Neural crest cell (in vitro differentiated cells): ENCODE measurements around the gene BLOC1S1. TPM values are rescaled to one million over a fixed set of nuclear protein-coding genes. Genes with fewer than 3 reads are reported as not detected.

Experiments used
- DNase-seq: peaks from one replicate; pipeline ENCODE4 v3.0.0; 2021; ENCODE audit warnings: low read depth, mixed read lengths, low spot score
- H3K27ac Mint-ChIP-seq: one replicate; pipeline ENCODE4 v1.8.0; 2021; ENCODE audit warnings: mild to moderate bottlenecking, mixed read lengths; ENCODE audit not compliant: unreplicated experiment
- H3K27me3 Mint-ChIP-seq: 2 replicates; pipeline ENCODE4 v1.8.0; 2021; ENCODE audit warnings: low read depth, mild to moderate bottlenecking, mixed read lengths
- H3K36me3 Mint-ChIP-seq: 2 replicates; pipeline ENCODE4 v1.8.0; 2021; ENCODE audit warnings: low read depth, mild to moderate bottlenecking, mixed read lengths
- H3K4me1 Mint-ChIP-seq: 2 replicates; pipeline ENCODE4 v1.8.0; 2021; ENCODE audit warnings: mixed read lengths
- H3K4me3 Mint-ChIP-seq: one replicate; pipeline ENCODE4 v1.8.0; 2021; ENCODE audit warnings: mild to moderate bottlenecking, mixed read lengths
- H3K9me3 Mint-ChIP-seq: 2 replicates; pipeline ENCODE4 v1.8.0; 2021; ENCODE audit warnings: mixed read lengths
- total RNA-seq: library from RNA; stranded (reverse); gene quantifications from 2 replicates; pipeline ENCODE4 v1.2.1, GENCODE V29; 2021
- TF ChIP-seq, protein P1 (sequence below): fragments of 200-600 bp; sonication (generic); conservative IDR thresholded peaks from 2 replicates; pipeline ENCODE4 v1.5.0; 2021; ENCODE audit warnings: antibody characterized with exemption, mild to moderate bottlenecking

Gene BLOC1S1
- total RNA-seq, 1 donor from 2014 or later, result 111 TPM

DNA sequence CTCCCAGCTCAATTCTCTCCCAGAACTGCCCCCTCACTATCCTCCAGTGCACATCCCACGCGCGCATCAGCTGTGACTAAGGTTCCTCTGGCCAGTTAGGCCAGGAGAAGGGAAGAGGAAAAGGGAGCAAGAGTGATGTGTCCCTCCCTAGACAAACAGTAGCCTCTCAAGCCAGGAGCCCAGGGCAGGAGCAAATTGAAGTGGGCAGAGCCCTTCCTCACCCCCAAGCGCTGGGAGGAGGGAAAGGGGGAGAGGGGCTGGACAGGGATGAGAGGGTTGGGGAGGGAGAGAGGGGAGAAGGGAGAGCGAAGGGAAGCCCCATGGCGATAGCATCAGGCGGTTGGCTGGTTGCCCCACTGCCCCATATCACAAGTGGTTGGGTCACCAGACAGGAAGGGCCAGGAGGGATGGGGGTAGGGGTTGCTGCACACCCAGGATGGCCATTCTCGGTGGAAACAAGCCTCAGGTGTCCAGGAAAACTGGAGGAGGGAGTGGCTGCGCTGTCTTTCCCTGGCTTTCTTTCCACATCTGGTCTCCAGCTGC is 11.9 kb downstream of the BLOC1S1 start:
- Mint-ChIP-seq H3K27me3 (no peaks in the 10 kb centered on the region), H3K4me1 (peaks cover 46% of the 10 kb centered on the region), H3K27ac (peak overlapping the region; percentile 47), H3K9me3 (no peaks in the 10 kb centered on the region), H3K4me3 (peak overlapping the region; percentile 94), H3K36me3 (peaks cover 8% of the 10 kb centered on the region)
- TF ChIP-seq, protein P1, sequence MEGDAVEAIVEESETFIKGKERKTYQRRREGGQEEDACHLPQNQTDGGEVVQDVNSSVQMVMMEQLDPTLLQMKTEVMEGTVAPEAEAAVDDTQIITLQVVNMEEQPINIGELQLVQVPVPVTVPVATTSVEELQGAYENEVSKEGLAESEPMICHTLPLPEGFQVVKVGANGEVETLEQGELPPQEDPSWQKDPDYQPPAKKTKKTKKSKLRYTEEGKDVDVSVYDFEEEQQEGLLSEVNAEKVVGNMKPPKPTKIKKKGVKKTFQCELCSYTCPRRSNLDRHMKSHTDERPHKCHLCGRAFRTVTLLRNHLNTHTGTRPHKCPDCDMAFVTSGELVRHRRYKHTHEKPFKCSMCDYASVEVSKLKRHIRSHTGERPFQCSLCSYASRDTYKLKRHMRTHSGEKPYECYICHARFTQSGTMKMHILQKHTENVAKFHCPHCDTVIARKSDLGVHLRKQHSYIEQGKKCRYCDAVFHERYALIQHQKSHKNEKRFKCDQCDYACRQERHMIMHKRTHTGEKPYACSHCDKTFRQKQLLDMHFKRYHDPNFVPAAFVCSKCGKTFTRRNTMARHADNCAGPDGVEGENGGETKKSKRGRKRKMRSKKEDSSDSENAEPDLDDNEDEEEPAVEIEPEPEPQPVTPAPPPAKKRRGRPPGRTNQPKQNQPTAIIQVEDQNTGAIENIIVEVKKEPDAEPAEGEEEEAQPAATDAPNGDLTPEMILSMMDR, result no peak
- no peak for DNase-seq

DNA sequence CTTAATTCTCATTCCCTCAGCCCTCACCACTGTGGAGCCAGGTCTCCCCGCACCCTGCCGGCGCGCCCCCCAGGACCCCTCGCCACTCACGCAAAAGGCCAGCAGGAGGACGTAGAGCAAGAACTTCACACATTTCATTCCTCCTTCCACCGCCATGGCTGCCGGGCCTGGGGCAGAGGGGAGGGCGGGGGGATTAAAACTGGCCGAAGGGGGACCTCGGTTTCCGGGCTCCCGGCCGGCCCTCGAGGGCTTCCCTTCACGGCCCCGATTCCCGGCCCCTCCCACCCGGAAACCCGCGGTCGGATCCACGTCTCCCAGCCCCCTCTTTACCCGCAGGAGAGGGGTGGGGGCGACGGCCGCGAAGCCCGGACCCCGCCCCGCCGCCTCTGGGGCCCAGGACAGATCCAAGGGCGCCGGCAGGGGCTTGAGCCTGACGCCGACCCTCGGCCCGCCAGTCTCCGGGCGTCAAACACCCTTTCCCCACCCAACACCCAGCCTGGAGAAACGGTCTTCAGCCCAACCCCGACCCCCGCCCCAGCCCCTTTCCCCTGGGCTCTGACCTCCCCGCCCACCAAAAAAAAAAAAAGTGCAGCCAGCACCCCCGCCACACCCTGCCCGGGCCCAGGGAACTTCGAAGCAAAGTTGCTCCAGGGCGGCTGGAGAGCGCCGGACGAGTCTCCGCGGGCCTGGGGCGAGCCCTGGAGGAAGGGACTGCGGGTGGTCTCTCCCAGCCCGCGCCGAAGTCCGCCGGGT is 12.5 kb downstream of the BLOC1S1 start:
- TF ChIP-seq, protein P1, result peak; percentile 17
- H3K4me1 Mint-ChIP-seq, result peaks cover 46% of the 10 kb centered on the region
- no peaks in the 10 kb centered on the region for H3K9me3 Mint-ChIP-seq
- DNase-seq, result no peak
- no peaks in the 10 kb centered on the region for H3K27me3 Mint-ChIP-seq
- H3K4me3 Mint-ChIP-seq, result peak overlapping the region; percentile 94
- H3K36me3 Mint-ChIP-seq, result peaks cover 8% of the 10 kb centered on the region
- H3K27ac Mint-ChIP-seq, result no peak overlapping the region

DNA sequence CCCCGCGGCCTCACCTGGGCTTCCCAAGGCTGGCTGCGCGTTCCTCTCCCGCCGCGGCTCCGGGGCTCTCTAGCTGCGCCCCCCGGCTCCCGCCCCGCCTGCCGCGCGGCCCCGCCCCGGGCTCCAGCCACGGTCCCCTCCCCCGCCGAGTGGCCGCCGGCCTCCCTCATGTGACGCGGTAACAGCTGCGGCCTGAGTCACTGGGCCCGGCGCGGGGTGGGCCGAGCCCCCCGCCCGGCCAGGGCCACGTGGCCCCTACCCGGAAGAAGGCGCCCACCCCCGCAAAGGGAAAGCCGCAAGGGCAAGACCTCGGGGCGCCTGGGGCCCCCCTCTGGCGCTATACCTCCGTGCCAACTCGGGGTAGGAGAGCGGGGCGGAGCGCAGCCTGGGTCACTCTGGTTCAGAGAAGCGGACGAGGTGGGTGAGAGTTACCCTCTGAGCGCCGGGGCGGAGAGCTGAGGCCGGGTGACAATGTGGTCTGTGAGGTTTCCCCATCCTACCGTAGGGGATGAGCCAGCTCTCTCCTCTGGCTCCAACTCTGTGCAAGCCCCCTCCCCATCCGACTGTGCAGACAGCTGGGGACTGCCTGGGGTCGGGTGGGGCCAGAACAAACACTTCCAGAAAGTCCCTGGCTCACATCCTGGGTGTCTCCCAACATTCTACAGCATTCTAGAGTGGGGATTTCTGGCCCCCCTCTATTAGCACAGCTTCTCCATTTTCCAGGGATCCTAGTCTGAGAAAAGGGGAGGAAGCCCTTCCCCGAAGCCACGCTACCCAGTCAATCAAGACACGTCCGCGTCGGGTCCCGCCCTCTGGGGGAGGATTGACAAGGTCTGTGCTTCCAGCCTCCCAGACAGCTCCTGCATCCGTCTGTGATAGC is 13.3 kb downstream of the BLOC1S1 start, which contains the start of gene CD63:
TSS of gene CD63 (minus strand) at position 71 of the 880 bp plus-strand sequence. CDS start 668 bp downstream, outside the sequence.
- peaks cover 8% of the 10 kb centered on the region for H3K36me3 Mint-ChIP-seq
- peak within 1 kb of the TSS; percentile 94 for H3K27ac Mint-ChIP-seq
- no peaks in the 10 kb centered on the region for H3K9me3 Mint-ChIP-seq
- peak; percentile 75 for DNase-seq
- peak within 1 kb of the TSS; percentile 94 for H3K4me3 Mint-ChIP-seq
- H3K27me3 Mint-ChIP-seq, result no peaks in the 10 kb centered on the region
- H3K4me1 Mint-ChIP-seq, result peaks cover 41% of the 10 kb centered on the region
- TF ChIP-seq, protein P1, result no peak

DNA sequence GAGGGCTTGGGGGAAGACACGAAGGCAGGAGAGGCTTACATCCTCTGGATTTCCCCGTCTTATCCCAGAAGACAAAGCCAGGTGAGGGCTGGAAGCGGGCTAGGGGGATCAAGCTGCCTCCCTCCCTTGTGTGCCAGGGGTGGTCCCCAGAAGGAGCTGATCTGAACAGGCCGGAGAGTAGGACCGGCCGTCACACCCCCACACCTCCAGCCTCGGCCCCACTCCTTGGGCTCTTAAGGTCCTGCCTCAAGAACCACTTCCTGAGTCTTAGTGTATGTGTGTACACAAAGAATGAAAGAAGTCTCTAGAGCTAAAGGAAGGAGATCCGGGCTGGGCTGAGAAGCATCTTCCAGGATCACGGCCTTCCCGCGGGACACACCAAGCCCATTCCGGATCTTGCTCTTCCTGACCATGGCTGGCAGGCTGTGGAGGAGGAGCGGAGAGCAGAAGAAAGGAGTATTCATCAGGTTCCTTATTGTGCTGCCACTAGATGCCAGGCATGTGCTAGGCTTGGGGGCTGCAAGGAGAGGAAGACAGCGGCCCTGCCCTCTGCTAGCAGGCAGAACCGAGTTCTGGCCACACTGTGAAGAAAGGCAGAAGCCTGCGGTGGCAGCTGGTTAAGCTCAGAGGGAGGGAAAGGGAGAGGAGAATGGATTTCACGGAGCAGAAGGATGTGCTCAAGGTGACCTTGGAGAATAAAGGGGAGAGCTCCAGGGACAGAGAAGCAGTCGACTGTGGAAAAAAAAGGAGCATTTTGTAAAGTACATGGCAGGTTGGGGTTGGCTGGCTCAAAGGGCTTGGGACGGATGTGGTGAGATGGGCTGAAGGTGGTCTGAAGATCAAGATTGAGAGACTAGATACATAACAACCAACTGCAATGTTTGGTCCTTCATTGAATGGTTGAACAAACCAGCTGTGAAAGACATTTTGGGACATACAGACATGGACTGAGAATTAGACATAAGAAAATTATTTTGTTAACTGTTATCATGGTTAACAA is 14.3 kb downstream of the BLOC1S1 start:
- Mint-ChIP-seq H3K4me3 (peak overlapping the region; percentile 91), H3K9me3 (no peaks in the 10 kb centered on the region), H3K27ac (peak overlapping the region; percentile 94), H3K27me3 (no peaks in the 10 kb centered on the region), H3K36me3 (peaks cover 8% of the 10 kb centered on the region), H3K4me1 (peaks cover 35% of the 10 kb centered on the region)
- DNase-seq, result no peak
- TF ChIP-seq, protein P1, result no peak
